ENCODE results near the gene CDH5.

CDH5 gene

GRCh38 chr16:66366433-66367299, at the start of gene CDH5:
Gene CDH5, plus strand, starts transcription at chr16:66366691. Its CDS starts 12,647 bp downstream, at chr16:66379338.
- peak within 1 kb of the TSS; percentile 44 to 60 for H3K4me3 ChIP-seq (replicated peaks in 1 of 2; ENCODE audit: low read depth in 2 of 2, low read length in 2 of 2)
- no peak for TF ChIP-seq CTCF (IDR thresholded peaks at IDR 0.05; ENCODE audit: low read depth, low read length)
- peak; percentile 66 to 90 for DNase-seq (ENCODE audit: low read depth in 2 of 2)

GRCh38 chr16:66318505-66318904, 48.0 kb upstream of the CDH5 start:
- no peak overlapping the region for H3K4me3 ChIP-seq (replicated peaks in 1 of 2; ENCODE audit: low read depth in 2 of 2, low read length in 2 of 2)
- DNase-seq (ENCODE audit: low read depth in 2 of 2), result no peak
- TF ChIP-seq CTCF (IDR thresholded peaks at IDR 0.05; ENCODE audit: low read depth, low read length), result no peak

- H3K4me3 ChIP-seq (replicated peaks in 1 of 2; ENCODE audit: low read depth in 2 of 2, low read length in 2 of 2), result no peak overlapping the region
- no peak for DNase-seq (ENCODE audit: low read depth in 2 of 2)
- TF ChIP-seq CTCF (IDR thresholded peaks at IDR 0.05; ENCODE audit: low read depth, low read length), result no peak
These were observed 45.7 kb upstream of the CDH5 start for GRCh38 chr16:66320774-66321173.

GRCh38 chr16:66322174-66322573, 44.3 kb upstream of the CDH5 start:
- no peak for TF ChIP-seq CTCF (IDR thresholded peaks at IDR 0.05; ENCODE audit: low read depth, low read length)
- H3K4me3 ChIP-seq (replicated peaks in 1 of 2; ENCODE audit: low read depth in 2 of 2, low read length in 2 of 2), result no peak overlapping the region
- DNase-seq (ENCODE audit: low read depth in 2 of 2), result no peak

- H3K4me3 ChIP-seq (replicated peaks in 1 of 2; ENCODE audit: low read depth in 2 of 2, low read length in 2 of 2), result no peak overlapping the region
- DNase-seq (ENCODE audit: low read depth in 2 of 2), result peak; percentile 9 to 18
- no peak for TF ChIP-seq CTCF (IDR thresholded peaks at IDR 0.05; ENCODE audit: low read depth, low read length)
These were observed 41.5 kb upstream of the CDH5 start for GRCh38 chr16:66324815-66325515.

- TF ChIP-seq CTCF (IDR thresholded peaks at IDR 0.05; ENCODE audit: low read depth, low read length), result no peak
- DNase-seq (ENCODE audit: low read depth in 2 of 2), result no peak
- no peak overlapping the region for H3K4me3 ChIP-seq (replicated peaks in 1 of 2; ENCODE audit: low read depth in 2 of 2, low read length in 2 of 2)
These were observed 40.6 kb upstream of the CDH5 start for GRCh38 chr16:66325717-66326376.

Measured in cardiac fibroblast (primary cell).